Caco-2 (cell line): ENCODE measurements around the gene DOCK10. TPM values are rescaled to one million over a fixed set of nuclear protein-coding genes. Genes with fewer than 3 reads are reported as not detected.

Source experiments
- BruUV-seq: library from RNA; stranded (reverse); fragments of 400-500 nt; replicated peaks from 2 replicates; lab custom pipeline; 2021; lab: Mats Ljungman, UMichigan
- CTCF ChIA-PET: fragments of 300-600 bp; sonication (Branson Sonifier 250); formaldehyde crosslinking; loops from one replicate; lab custom pipeline; 2022; ENCODE audit warnings: antibody characterized with exemption; lab: Charles Lee
- POLR2A ChIA-PET: fragments of 300-600 bp; sonication (Branson Sonifier 250); formaldehyde crosslinking; loops from one replicate; lab custom pipeline; 2022; ENCODE audit warnings: antibody characterized with exemption; lab: Charles Lee
- DNase-seq, 2 experiments: peaks; one replicate each; pipeline versions ENCODE4 v3.0.0 to v3.0.0-alpha.2; 2020 to 2022
- H3K27me3 ChIP-seq: replicated peaks from 2 replicates; pipeline ENCODE4 v1.6.0; 2011; ENCODE audit warnings: low read length; ENCODE audit not compliant: control insufficient read depth, insufficient read depth
- H3K36me3 ChIP-seq: 2 replicates; pipeline ENCODE4 v1.5.1; 2011; ENCODE audit warnings: low read length; ENCODE audit not compliant: control insufficient read depth, insufficient read depth
- H3K4me1 ChIP-seq: fragments of 250-450 bp; sonication (Bioruptor Pico); 2 replicates; pipeline ENCODE4 v1.5.1; 2020; ENCODE audit warnings: mild to moderate bottlenecking
- H3K4me3 ChIP-seq: 2 replicates; pipeline ENCODE4 v1.5.1; 2011; ENCODE audit warnings: low read depth, mild to moderate bottlenecking, control low read depth, low read length
- H3K9me3 ChIP-seq: fragments of 250-450 bp; sonication (Bioruptor Pico); 2 replicates; pipeline ENCODE4 v1.5.1; 2020; ENCODE audit warnings: mild to moderate bottlenecking, moderate library complexity
- H3K27ac Mint-ChIP-seq: one replicate; pipeline ENCODE4 v1.8.0; 2022; ENCODE audit warnings: mixed read lengths; ENCODE audit not compliant: unreplicated experiment
- H3K27me3 Mint-ChIP-seq: one replicate; pipeline ENCODE4 v1.8.0; 2022; ENCODE audit warnings: mixed read lengths; ENCODE audit not compliant: insufficient read depth, unreplicated experiment
- H3K36me3 Mint-ChIP-seq: one replicate; pipeline ENCODE4 v1.8.0; 2022; ENCODE audit warnings: mild to moderate bottlenecking, mixed read lengths; ENCODE audit not compliant: insufficient read depth, unreplicated experiment
- H3K4me1 Mint-ChIP-seq: one replicate; pipeline ENCODE4 v1.8.0; 2022; ENCODE audit warnings: low read depth, mixed read lengths; ENCODE audit not compliant: unreplicated experiment
- H3K4me3 Mint-ChIP-seq: one replicate; pipeline ENCODE4 v1.8.0; 2022; ENCODE audit warnings: mild to moderate bottlenecking, moderate library complexity, mixed read lengths; ENCODE audit not compliant: unreplicated experiment
- H3K9me3 Mint-ChIP-seq: one replicate; pipeline ENCODE4 v1.8.0; 2022; ENCODE audit warnings: mixed read lengths; ENCODE audit not compliant: unreplicated experiment
- CTCF ChIP-seq, 2 experiments: fragments of 200-600 bp in 1 of 2; IDR thresholded peaks; 1 replicate in 1 of 2; 2 replicates in 1 of 2; pipeline versions ENCODE4 v1.5.1 to v1.8.0; 2011 to 2022; ENCODE audit warnings: antibody characterized with exemption in 1 of 2, control low read depth in 1 of 2, inconsistent platforms in 1 of 2, low read depth in 1 of 2, low read length in 1 of 2, mild to moderate bottlenecking in 1 of 2, moderate library complexity in 1 of 2; ENCODE audit not compliant: insufficient read depth in 1 of 2, severe bottlenecking in 1 of 2, unreplicated experiment in 1 of 2
- intact Hi-C: fragments of 100-400 bp; cut with micrococcal nuclease; formaldehyde crosslinking; loops from one replicate; pipeline ENCODE4 v1.10.0; 2022; ENCODE audit not compliant: unreplicated experiment
- total RNA-seq: library from RNA; stranded (reverse); gene quantifications from 2 replicates; pipeline ENCODE4 v1.2.3, GENCODE V29; 2022

DOCK10 gene
- total RNA-seq, 1 experiment from 2014 or later = not detected

- H3K9me3 Mint-ChIP-seq = no peaks in the 10 kb centered on the region
These were observed 160.4 kb downstream of the DOCK10 start for GRCh38 chr2:224881846-224882245.

GRCh38 chr2:224876522-224876921, 165.7 kb downstream of the DOCK10 start:
- no peaks in the 10 kb centered on the region for H3K9me3 ChIP-seq
- Mint-ChIP-seq H3K27ac (no peak overlapping the region), H3K27me3 (no peaks in the 10 kb centered on the region), H3K4me1 (no peaks in the 10 kb centered on the region), H3K4me3 (no peak overlapping the region), H3K9me3 (no peaks in the 10 kb centered on the region), H3K36me3 (no peaks in the 10 kb centered on the region)
- no peak for DNase-seq
- POLR2A ChIA-PET = no interaction called here
- intact Hi-C loops = no loop called here
- no peak for TF ChIP-seq CTCF (IDR thresholded peaks at IDR 0.05; ENCODE audit: insufficient read depth in 1 of 2, low read depth in 1 of 2, low read length in 1 of 2, severe bottlenecking in 1 of 2, unreplicated experiment in 1 of 2)
- BruUV-seq = no TSS peak
- no peak overlapping the region for H3K4me3 ChIP-seq
- H3K27me3 ChIP-seq = no peaks in the 10 kb centered on the region
- no peaks in the 10 kb centered on the region for H3K4me1 ChIP-seq
- no peaks in the 10 kb centered on the region for H3K36me3 ChIP-seq
- CTCF ChIA-PET = no interaction called here

More at GRCh38 chr2:224881846-224882245, 160.4 kb downstream of the DOCK10 start:
- H3K4me3 ChIP-seq = no peak overlapping the region
- TF ChIP-seq CTCF (IDR thresholded peaks at IDR 0.05; ENCODE audit: insufficient read depth in 1 of 2, low read depth in 1 of 2, low read length in 1 of 2, severe bottlenecking in 1 of 2, unreplicated experiment in 1 of 2) = no peak
- H3K4me1 ChIP-seq = no peaks in the 10 kb centered on the region
- Mint-ChIP-seq H3K4me3 (no peak overlapping the region), H3K27me3 (peaks cover 3% of the 10 kb centered on the region), H3K4me1 (no peaks in the 10 kb centered on the region), H3K27ac (no peak overlapping the region), H3K36me3 (no peaks in the 10 kb centered on the region)
- H3K36me3 ChIP-seq = no peaks in the 10 kb centered on the region
- H3K9me3 ChIP-seq = no peaks in the 10 kb centered on the region
- no peak for DNase-seq
- BruUV-seq = no TSS peak
- intact Hi-C loops = no loop called here
- POLR2A ChIA-PET = no interaction called here
- no peaks in the 10 kb centered on the region for H3K27me3 ChIP-seq
- CTCF ChIA-PET = no interaction called here

DNA sequence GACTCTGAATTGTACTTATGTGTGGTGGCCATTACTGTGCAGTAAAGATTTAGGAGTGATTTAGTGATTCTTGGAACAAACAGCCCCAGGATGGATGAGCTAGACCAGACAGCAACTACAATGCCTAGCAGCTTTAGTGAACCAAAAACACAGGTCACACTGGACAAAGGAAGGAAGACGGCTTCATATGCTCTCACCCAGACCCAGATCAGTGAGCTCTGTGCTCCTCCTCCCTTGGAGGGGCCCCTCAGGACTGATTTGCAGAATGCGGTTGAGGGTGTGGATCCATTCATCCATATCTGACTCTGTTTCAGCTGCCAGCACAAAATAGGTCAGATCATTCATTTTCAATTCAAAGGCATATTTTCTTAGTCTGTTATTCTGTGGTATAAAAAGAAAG, 166.4 kb downstream of the DOCK10 start:
- POLR2A ChIA-PET = no interaction called here

More for the DNA sequence above, 166.4 kb downstream of the DOCK10 start:
- Mint-ChIP-seq H3K4me1 (no peaks in the 10 kb centered on the region), H3K4me3 (no peak overlapping the region), H3K36me3 (no peaks in the 10 kb centered on the region), H3K27ac (no peak overlapping the region), H3K9me3 (no peaks in the 10 kb centered on the region), H3K27me3 (no peaks in the 10 kb centered on the region)
- BruUV-seq = no TSS peak
- no peaks in the 10 kb centered on the region for H3K9me3 ChIP-seq
- no peaks in the 10 kb centered on the region for H3K36me3 ChIP-seq
- H3K4me1 ChIP-seq = no peaks in the 10 kb centered on the region
- DNase-seq = no peak
- CTCF ChIA-PET = no interaction called here
- intact Hi-C loops = no loop called here
- no peak overlapping the region for H3K4me3 ChIP-seq
- H3K27me3 ChIP-seq = no peaks in the 10 kb centered on the region
- no peak for TF ChIP-seq CTCF (IDR thresholded peaks at IDR 0.05; ENCODE audit: insufficient read depth in 1 of 2, low read depth in 1 of 2, low read length in 1 of 2, severe bottlenecking in 1 of 2, unreplicated experiment in 1 of 2)
